Stimulated activated CD4-positive, alpha-beta T cell treated with anti-CD3 and anti-CD28 coated beads, Interleukin-15, amount 100 ng/mL, for 24 hours (primary cell): ENCODE results near the gene PRKCG.
A peak's percentile ranks its signal among the peaks of the same experiment; 100 is the strongest.

Experiments used
- DNase-seq: peaks from one replicate; pipeline ENCODE4 v3.0.0-alpha.2; 2020

The PRKCG gene

DNA sequence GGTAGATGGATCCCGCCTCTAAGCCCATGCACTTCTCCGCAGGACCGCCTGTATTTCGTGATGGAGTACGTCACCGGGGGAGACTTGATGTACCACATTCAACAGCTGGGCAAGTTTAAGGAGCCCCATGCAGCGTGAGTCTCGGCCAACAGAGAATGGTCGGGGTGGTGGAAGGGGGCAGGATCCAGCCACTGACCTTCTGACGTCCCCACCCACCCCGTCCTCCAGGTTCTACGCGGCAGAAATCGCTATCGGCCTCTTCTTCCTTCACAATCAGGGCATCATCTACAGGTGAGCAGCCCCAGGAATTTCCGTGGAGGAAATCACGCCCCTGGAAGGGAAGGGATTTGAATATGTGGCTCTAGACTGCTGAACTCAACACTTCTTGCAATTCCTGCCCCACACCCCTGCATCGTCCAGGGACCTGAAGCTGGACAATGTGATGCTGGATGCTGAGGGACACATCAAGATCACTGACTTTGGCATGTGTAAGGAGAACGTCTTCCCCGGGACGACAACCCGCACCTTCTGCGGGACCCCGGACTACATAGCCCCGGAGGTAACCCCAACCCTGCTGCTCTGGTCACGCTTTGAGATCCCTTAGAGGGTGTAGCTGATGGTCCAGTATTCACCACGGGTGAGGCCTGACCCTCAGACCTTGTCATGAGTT lies 18.3 kb downstream of the PRKCG start:
- no peak for DNase-seq

DNA sequence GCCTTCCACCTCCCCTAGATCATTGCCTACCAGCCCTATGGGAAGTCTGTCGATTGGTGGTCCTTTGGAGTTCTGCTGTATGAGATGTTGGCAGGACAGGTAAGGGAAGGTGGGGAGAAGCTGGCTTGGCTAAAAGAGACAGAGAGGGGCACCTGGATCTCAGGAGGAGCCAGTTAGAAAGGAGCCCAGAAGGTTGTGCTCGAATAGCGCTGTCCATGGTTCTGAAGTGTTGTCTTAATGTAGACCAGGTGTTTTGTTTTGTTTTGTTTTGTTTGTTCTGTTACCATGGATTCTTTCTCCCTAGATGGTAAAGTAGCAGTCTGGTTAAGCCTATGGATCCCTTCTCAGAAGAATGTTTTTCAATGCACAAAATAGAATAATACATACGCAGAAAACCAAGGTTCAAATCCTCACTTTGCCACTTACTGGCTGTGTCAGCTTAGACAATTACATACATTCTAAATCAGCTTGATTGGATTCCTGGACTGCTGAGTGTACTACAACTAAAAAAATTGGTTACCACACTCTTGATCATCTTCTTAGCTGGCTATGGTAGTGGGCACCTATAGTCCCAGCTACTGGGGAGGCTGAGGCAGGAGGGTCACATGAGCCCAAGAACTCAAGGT lies 21.2 kb downstream of the PRKCG start:
- DNase-seq: no peak

- DNase-seq: no peak
These were observed 22.9 kb downstream of the PRKCG start for GRCh38 chr19:53904909-53905308.

GRCh38 chr19:53905787-53906186 lies 23.8 kb downstream of the PRKCG start:
- DNase-seq: no peak

DNA sequence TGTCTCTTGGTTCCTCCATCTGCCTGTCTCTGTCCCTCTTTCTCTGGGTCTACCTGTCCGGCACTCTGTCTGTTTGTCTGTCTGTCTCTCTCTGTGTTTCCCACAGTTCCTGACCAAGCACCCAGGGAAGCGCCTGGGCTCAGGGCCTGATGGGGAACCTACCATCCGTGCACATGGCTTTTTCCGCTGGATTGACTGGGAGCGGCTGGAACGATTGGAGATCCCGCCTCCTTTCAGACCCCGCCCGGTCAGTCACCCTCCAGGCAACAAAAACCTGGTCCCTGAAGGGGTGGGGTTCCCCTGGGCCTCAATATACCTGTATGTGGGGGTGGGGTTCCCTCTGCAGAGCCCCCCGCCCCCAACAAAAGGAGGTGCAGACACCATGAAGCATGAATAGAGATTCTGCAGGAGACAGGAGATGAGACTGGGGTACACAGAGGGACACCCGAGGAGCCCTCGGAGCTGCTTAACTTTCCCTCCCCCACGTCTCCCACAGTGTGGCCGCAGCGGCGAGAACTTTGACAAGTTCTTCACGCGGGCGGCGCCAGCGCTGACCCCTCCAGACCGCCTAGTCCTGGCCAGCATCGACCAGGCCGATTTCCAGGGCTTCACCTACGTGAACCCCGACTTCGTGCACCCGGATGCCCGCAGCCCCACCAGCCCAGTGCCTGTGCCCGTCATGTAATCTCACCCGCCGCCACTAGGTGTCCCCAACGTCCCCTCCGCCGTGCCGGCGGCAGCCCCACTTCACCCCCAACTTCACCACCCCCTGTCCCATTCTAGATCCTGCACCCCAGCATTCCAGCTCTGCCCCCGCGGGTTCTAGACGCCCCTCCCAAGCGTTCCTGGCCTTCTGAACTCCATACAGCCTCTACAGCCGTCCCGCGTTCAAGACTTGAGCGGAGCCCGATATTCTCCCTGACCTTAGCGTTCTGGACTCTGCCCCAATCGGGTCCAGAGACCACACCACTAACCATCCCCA lies 24.5 kb downstream of the PRKCG start:
- DNase-seq: peak; percentile 80

- DNase-seq: no peak
These were observed 25.2 kb downstream of the PRKCG start for GRCh38 chr19:53907193-53907581.

GRCh38 chr19:53907690-53908089 lies 25.7 kb downstream of the PRKCG start:
- peak; percentile 5 for DNase-seq

- DNase-seq: peak; percentile 76
These were observed 26.3 kb downstream of the PRKCG start for GRCh38 chr19:53908106-53908934.

DNA sequence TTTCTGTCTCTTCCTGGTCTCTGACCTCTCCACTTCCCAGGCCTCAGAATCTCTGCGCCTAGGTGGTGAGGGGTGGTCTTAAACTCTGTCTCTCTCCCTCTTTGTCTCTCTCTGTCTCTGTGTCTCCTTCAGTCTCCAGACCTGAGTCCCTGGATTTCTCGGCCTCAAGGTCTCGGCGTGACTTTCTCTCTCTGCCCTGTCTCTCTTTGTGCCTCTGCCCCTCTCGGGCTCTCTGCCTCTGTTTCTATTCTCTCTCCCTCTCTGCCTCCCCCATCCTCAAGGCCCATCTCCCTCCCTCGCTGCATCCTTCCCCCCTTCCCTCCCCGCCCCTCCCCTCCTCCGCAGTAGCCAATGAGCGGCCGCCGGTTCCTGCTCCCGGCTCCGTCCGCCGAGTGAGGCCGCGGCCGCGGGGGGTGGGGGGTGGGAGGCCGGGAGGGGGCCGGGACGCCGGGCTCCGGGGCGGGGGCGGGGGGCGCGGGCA lies 27.0 kb downstream of the PRKCG start, which contains the start of gene CACNG7:
CACNG7 (plus strand) TSS at position 344 of the 481 bp plus-strand sequence. CDS start 3,554 bp downstream, outside the sequence.
- DNase-seq: no peak

DNA sequence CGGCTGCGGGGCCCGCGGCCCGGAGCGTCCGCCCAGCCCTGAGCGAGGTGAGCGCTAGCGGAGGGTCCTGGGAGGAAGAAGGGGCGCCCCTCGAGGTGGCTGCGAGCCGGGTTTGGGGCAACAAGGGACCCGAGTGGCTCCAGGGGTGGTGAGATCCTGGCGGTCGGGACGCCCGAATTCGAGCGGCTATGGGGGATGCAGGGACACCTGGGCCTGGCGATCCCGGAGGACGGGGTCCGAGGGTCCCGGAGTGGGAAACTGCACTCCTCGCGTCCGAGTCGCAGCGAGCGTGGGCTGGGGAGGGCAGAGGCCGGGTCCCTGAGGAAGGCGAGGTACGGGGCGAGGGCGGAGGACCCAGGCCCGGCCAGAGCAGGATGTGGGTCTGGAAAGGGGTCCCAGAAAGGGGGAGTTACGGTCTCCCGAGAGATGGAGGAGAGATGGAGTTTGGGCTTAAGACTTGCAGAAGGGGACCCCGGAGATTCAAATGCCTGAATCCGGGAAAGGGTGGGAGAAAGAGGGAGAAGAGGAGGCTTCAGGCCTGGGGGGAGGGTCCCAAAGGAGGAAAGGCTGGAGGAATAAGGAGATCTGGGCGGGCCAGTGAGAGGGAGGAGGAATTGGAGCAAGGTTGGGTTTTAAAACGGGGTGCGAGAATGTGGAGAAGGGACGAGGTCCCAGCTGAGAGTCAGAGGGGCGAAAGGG lies 27.6 kb downstream of the PRKCG start:
- DNase-seq: no peak

DNA sequence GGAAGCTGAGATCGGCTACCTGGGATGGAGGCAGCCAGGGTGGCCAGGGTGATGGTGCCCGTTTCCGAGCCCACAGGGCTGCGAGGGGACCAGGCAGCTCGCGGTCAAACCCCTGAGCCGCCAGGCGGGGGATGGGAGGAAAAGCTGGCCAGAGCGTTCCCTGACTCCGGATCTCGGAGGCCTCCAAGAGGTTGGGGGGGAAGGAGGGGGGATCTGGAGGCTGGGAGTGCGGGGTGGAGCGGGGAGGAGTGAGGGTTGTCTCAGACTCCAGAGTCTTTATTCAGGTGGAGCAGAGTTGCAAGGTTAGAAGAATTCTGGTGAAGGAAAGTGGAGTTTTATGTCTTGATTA lies 28.1 kb downstream of the PRKCG start:
- no peak for DNase-seq

DNA sequence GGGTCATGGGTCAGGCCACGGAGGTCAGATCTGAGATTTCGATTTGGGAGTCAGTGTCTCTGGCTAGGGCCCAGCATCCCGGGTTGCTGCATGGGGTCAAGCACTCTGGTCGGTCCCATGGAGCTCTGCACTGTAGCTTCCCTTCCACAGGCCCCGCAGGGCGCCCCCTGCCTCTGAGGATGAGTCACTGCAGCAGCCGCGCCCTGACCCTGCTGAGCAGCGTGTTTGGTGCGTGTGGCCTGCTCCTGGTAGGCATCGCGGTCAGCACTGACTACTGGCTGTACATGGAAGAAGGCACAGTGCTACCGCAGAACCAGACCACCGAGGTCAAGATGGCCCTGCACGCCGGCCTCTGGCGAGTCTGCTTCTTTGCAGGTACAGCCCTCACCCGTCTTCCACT lies 30.7 kb downstream of the PRKCG start:
- peak; percentile 27 for DNase-seq

DNA sequence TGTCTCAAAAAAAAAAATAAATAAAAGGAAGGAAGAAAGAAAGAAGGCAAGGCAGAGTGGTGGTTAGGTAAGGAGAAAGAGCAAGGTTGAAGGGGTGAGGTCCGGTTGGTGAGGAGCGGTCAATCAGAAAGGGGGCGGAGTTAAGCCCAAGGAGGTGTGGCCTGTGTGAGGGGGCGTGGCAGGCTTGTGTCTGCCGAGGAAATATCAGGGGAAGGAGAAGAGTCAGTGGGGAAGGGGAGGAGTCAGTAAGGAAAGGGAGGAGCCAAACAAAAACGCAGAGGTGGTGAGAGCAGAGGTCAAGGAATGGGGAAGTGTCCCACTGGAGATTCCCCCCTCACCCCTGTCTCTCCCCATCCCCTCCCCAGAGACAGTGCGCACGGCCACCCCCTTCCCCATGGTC lies 33.0 kb downstream of the PRKCG start:
- no peak for DNase-seq

- no peak for DNase-seq
These were observed 34.0 kb downstream of the PRKCG start for GRCh38 chr19:53916004-53916403.

DNA sequence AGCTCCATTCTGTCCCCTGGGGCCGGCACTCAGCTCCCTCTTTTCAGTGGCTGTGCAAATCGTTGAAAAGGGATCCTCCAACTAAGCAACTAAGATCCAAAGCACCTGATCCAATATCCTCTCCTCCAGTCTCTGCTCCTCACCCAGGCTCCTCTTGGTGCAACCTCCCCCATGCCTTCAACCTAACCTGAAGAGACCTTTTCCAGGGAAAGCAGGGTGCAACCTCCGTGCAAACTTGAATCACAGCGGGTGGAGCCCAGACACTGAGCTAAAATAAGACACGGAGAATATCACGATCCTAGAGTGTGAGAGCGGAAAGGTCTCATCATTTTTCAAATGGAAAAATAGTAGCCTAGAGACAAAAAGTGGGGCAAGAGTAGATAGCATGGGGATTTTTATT lies 35.4 kb downstream of the PRKCG start:
- no peak for DNase-seq

DNA sequence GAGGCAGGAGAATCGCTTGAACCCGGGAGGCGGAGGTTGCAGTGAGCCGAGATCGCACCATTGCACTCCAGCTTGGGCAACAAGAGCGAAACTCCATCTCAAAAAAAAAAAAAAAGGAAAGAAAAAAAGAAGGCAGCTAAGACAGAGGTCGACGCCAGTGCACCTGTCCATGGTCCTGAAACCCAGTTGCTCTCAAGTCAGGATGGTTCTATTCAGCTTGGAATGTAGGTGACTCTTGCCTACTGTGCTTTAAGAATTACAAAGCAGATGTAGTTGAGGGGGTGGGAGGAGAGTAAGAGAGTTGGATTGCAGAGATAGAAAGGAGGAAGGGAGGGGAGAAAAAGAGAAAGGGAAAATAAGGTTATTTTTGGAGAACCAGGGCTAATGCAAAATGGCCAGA lies 45.7 kb downstream of the PRKCG start:
- peak; percentile 44 for DNase-seq

DNA sequence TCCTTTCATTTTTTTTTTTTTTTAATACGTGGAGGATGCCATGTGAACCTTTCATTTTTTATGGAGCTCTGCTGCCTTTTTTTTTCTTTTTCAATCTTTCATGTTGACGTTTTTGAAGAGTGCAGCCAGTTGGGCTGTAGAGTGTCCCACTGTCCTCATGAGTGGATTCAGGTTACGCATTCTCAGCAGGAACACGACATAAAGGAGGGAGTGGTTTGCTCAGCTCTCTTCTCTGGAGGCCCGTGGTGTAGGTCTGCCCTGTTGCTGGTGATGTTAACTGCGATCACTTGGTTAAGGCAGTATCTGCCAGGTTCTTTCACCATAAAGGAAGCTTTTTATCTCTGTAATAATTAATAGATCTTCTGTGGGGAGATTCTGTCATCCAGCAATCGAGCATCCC lies 54.0 kb downstream of the PRKCG start:
- DNase-seq: no peak

- peak; percentile 25 for DNase-seq
These were observed 60.2 kb downstream of the PRKCG start for GRCh38 chr19:53942001-53942786.

- DNase-seq: no peak
These were observed 62.4 kb downstream of the PRKCG start for GRCh38 chr19:53944416-53944815.

GRCh38 chr19:53944933-53945332 lies 62.9 kb downstream of the PRKCG start:
- DNase-seq: no peak

GRCh38 chr19:53945441-53945840 lies 63.4 kb downstream of the PRKCG start:
- DNase-seq: no peak
